GM23248 (cell line): ENCODE results near the gene ATP2A2.

Experiments
- EZH2 ChIP-seq: fragments of 200-600 bp; sonication (generic); IDR thresholded peaks from 2 replicates; pipeline ENCODE4 v1.6.1; 2018; ENCODE audit warnings: antibody characterized with exemption, mild to moderate bottlenecking; ENCODE audit not compliant: insufficient read depth, poor library complexity, severe bottlenecking
- EZH2phosphoT487 ChIP-seq: fragments of 200-600 bp; sonication (generic); IDR thresholded peaks from 2 replicates; pipeline ENCODE4 v1.6.1; 2018; ENCODE audit warnings: antibody characterized with exemption, moderate library complexity, mild to moderate bottlenecking, low read depth; ENCODE audit not compliant: insufficient read depth

GRCh38 chr12:110373425-110373824 is 92.4 kb downstream of the ATP2A2 start:
- TF ChIP-seq EZH2phosphoT487 = no peak
- no peak for TF ChIP-seq EZH2
